Rectal smooth muscle tissue (tissue), 1 donor: ENCODE results near the gene TNFAIP2.
A peak's percentile ranks its signal among the peaks of the same experiment; 100 is the strongest.

Source experiments
- H3K27ac ChIP-seq: one replicate; pipeline ENCODE4 v1.7.0; 2013; ENCODE audit warnings: low read depth, low read length, inconsistent platforms
- H3K27me3 ChIP-seq: one replicate; pipeline ENCODE4 v1.7.0; 2013; ENCODE audit warnings: low read length; ENCODE audit not compliant: control insufficient read depth, insufficient read depth
- H3K36me3 ChIP-seq: one replicate; pipeline ENCODE4 v1.7.0; 2013; ENCODE audit warnings: low read length; ENCODE audit not compliant: control insufficient read depth, insufficient read depth
- H3K4me1 ChIP-seq: one replicate; pipeline ENCODE4 v1.7.0; 2013; ENCODE audit warnings: low read length; ENCODE audit not compliant: control insufficient read depth, insufficient read depth
- H3K4me3 ChIP-seq: one replicate; pipeline ENCODE4 v1.7.0; 2013; ENCODE audit warnings: low read length
- H3K9ac ChIP-seq: one replicate; pipeline ENCODE4 v1.7.0; 2013; ENCODE audit warnings: low read length

TNFAIP2 gene

GRCh38 chr14:103097994-103098957, 25.0 kb upstream of the TNFAIP2 start:
- Histone ChIP-seq H3K4me1 (no peaks in the 10 kb centered on the region), H3K36me3 (no peaks in the 10 kb centered on the region), H3K9ac (no peak overlapping the region), H3K27me3 (peaks cover 10% of the 10 kb centered on the region), H3K4me3 (no peak overlapping the region), H3K27ac (no peak overlapping the region)

DNA sequence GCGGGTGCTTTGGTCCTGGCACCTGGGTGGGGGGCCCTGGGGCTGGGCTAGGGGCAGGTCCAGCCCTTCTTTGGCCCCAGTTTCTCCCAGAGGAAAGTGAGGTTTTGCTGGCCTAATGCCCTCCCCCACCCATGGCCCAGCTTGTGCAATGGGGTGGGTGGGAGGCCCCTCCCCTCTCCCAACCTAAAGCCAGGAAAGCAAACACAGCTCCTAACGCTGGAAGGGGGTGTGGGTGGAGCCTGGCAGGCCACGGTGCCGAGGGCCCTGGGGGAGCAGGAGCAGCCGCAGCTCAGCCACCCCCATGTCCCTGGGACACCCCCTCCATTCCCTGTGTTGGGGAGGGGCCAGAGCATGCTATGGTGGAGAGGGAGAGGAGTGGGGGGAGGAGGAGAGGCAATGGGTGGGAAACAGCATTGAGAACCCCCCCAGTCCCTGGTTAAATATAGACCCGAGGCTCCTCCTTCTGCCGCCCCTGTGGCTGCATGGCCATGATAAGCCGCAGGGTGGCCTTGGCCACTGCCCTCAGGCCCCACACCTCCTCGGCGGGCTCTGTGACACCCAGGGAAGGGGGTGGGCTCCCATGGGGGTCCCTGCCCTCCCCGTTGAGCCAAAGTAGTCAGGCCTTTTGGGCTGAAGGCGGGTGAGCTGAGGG, 24.1 kb upstream of the TNFAIP2 start:
- Histone ChIP-seq H3K4me1 (no peaks in the 10 kb centered on the region), H3K4me3 (no peak overlapping the region), H3K27me3 (peaks cover 18% of the 10 kb centered on the region), H3K36me3 (no peaks in the 10 kb centered on the region), H3K27ac (no peak overlapping the region), H3K9ac (no peak overlapping the region)

GRCh38 chr14:103099733-103100280, 23.5 kb upstream of the TNFAIP2 start:
- H3K4me3 ChIP-seq = no peak overlapping the region
- no peak overlapping the region for H3K9ac ChIP-seq
- no peaks in the 10 kb centered on the region for H3K36me3 ChIP-seq
- peaks cover 23% of the 10 kb centered on the region for H3K27me3 ChIP-seq
- no peaks in the 10 kb centered on the region for H3K4me1 ChIP-seq
- H3K27ac ChIP-seq = no peak overlapping the region

- Histone ChIP-seq H3K27ac (no peak overlapping the region), H3K36me3 (no peaks in the 10 kb centered on the region), H3K4me1 (no peaks in the 10 kb centered on the region), H3K4me3 (no peak overlapping the region), H3K27me3 (peaks cover 23% of the 10 kb centered on the region), H3K9ac (no peak overlapping the region)
Measured at GRCh38 chr14:103100281-103101121, 22.8 kb upstream of the TNFAIP2 start.

- Histone ChIP-seq H3K9ac (no peak overlapping the region), H3K27me3 (peaks cover 23% of the 10 kb centered on the region), H3K4me3 (no peak overlapping the region), H3K4me1 (no peaks in the 10 kb centered on the region), H3K36me3 (no peaks in the 10 kb centered on the region), H3K27ac (no peak overlapping the region)
Measured at GRCh38 chr14:103101257-103101962, 21.9 kb upstream of the TNFAIP2 start.

- no peak overlapping the region for H3K9ac ChIP-seq
- H3K4me1 ChIP-seq = no peaks in the 10 kb centered on the region
- no peak overlapping the region for H3K27ac ChIP-seq
- H3K4me3 ChIP-seq = no peak overlapping the region
- H3K36me3 ChIP-seq = no peaks in the 10 kb centered on the region
- peaks cover 23% of the 10 kb centered on the region for H3K27me3 ChIP-seq
Measured at GRCh38 chr14:103101963-103102688, 21.1 kb upstream of the TNFAIP2 start.

DNA sequence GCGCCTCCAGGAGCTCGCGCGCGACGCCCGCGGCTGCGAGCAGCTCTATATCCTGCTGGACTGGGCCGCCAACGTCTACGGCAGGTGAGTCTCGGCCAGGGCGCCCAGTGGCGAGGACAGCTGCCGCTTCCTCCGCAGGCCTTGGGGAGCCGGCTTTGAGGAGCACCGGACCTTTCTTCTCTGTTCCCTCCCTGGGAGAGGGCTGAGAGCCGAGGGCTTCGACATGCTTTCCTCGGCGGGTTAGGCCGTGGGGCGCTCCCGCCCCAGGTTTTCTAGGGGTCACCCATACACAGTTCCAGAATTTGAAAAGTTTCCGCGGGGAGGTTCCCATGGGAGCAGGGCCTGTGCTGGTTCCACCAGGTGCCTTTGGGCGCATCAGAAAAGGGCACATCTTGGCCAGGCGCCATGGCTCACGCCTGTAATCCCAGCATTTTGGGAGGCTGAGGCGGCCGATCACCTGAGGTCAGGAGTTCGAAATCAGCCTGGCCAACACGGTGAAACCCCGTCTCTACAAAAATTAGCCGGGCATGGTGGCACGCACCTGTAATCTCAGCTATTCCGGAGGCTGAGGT, 20.5 kb upstream of the TNFAIP2 start:
- H3K9ac ChIP-seq = no peak overlapping the region
- no peak overlapping the region for H3K4me3 ChIP-seq
- H3K36me3 ChIP-seq = no peaks in the 10 kb centered on the region
- peaks cover 23% of the 10 kb centered on the region for H3K27me3 ChIP-seq
- H3K4me1 ChIP-seq = no peaks in the 10 kb centered on the region
- H3K27ac ChIP-seq = no peak overlapping the region

GRCh38 chr14:103103461-103104388, 19.5 kb upstream of the TNFAIP2 start:
- H3K9ac ChIP-seq = no peak overlapping the region
- H3K4me1 ChIP-seq = no peaks in the 10 kb centered on the region
- H3K36me3 ChIP-seq = no peaks in the 10 kb centered on the region
- H3K27me3 ChIP-seq = peaks cover 23% of the 10 kb centered on the region
- peak overlapping the region; percentile 1 for H3K4me3 ChIP-seq
- H3K27ac ChIP-seq = no peak overlapping the region

DNA sequence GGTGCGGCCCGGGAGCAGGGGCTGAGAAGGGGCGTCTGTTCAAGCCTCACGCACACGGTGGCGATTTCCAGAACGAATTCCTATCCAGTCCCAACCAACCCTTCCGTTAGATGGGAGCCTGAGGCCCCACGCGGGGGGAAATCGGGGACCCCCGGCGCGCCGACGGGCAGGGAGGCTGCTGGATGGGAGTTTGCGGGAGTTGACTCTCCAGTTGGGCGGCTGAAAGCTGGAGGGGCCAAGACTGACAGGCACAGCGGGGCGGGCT, 18.9 kb upstream of the TNFAIP2 start:
- no peak overlapping the region for H3K9ac ChIP-seq

GRCh38 chr14:103104654-103105452, 18.4 kb upstream of the TNFAIP2 start:
- Histone ChIP-seq H3K4me1 (no peaks in the 10 kb centered on the region), H3K36me3 (no peaks in the 10 kb centered on the region), H3K4me3 (no peak overlapping the region), H3K27me3 (peaks cover 23% of the 10 kb centered on the region), H3K9ac (no peak overlapping the region), H3K27ac (no peak overlapping the region)

More for the DNA sequence above, 18.9 kb upstream of the TNFAIP2 start:
- Histone ChIP-seq H3K27ac (no peak overlapping the region), H3K4me3 (no peak overlapping the region), H3K4me1 (no peaks in the 10 kb centered on the region), H3K36me3 (no peaks in the 10 kb centered on the region), H3K27me3 (peaks cover 23% of the 10 kb centered on the region)
